Measurements from ENCODE around the gene ARHGAP24. TPM values are rescaled to one million over a fixed set of nuclear protein-coding genes. Genes with fewer than 3 reads are reported as not detected.

Gene ARHGAP24
- total and polyA plus RNA-seq, 12 donors, result 6.7 to 35.5 (median 23.9) TPM

- H3K27me3 ChIP-seq, result no peaks in the 10 kb centered on the region
- WGBS, 2 donors, result 38 to 41% methylated on average over 3 of the region's 3 CpGs
- H3K36me3 ChIP-seq, result no peaks in the 10 kb centered on the region
- no peaks in the 10 kb centered on the region for H3K9me3 ChIP-seq
- H3K27ac ChIP-seq, result no peak overlapping the region
- ATAC-seq (peak; percentile 59 to 87 (median 80)), DNase-seq (peak in 1 of 2 donors; percentile 62)
- TF ChIP-seq, protein P1, sequence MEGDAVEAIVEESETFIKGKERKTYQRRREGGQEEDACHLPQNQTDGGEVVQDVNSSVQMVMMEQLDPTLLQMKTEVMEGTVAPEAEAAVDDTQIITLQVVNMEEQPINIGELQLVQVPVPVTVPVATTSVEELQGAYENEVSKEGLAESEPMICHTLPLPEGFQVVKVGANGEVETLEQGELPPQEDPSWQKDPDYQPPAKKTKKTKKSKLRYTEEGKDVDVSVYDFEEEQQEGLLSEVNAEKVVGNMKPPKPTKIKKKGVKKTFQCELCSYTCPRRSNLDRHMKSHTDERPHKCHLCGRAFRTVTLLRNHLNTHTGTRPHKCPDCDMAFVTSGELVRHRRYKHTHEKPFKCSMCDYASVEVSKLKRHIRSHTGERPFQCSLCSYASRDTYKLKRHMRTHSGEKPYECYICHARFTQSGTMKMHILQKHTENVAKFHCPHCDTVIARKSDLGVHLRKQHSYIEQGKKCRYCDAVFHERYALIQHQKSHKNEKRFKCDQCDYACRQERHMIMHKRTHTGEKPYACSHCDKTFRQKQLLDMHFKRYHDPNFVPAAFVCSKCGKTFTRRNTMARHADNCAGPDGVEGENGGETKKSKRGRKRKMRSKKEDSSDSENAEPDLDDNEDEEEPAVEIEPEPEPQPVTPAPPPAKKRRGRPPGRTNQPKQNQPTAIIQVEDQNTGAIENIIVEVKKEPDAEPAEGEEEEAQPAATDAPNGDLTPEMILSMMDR (IDR thresholded peaks at IDR 0.05), result peak; percentile 82 to 93 (median 88)
- H3K4me3 ChIP-seq, result no peak overlapping the region
- intact Hi-C loops (cut with DNase I), result loop anchor here in 9 of 10 donors (1.0 to 10.0 kb wide), 20 partner anchors 93 to 666 kb away; partner anchors contain the start of gene ARHGAP24 (in 2 of the 9)
- H3K4me1 ChIP-seq, result peaks cover 0 to 34% (median 5%) of the 10 kb centered on the region in 9 donors
Measured at GRCh38 chr4:85747882-85748491, 273.0 kb downstream of the ARHGAP24 start.

DNA sequence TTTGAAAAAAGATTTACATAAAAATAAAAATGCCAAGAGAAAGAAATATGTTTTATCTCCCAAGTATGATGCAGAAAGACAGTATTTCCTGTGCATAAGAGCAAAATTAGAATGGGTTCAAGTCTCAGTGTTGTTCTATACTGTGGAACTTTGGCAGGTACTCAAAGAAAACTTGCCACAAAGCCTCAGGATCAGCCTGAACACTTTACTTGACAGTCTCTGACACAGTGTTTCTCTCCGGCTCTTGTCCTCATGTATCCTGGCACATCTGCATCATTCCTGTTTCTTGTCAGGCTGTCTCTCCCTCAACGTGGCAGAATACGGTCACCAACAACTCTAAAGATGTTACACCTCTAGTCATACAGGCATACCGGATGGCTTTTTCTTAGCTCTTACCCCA, 273.7 kb downstream of the ARHGAP24 start:
- H3K9me3 ChIP-seq, result no peaks in the 10 kb centered on the region
- DNase-seq (no peak), ATAC-seq (peak; percentile 18 to 88 (median 74))
- no peaks in the 10 kb centered on the region for H3K27me3 ChIP-seq
- WGBS, 2 donors, result 42 to 49% methylated on average over 4 of the region's 4 CpGs
- intact Hi-C loops (cut with DNase I), result loop anchor here in 9 of 10 donors (1.0 to 10.0 kb wide), 20 partner anchors 94 to 666 kb away; partner anchors contain the start of gene ARHGAP24 (in 2 of the 9)
- no peaks in the 10 kb centered on the region for H3K36me3 ChIP-seq
- H3K4me3 ChIP-seq, result no peak overlapping the region
- TF ChIP-seq, protein P1 (IDR thresholded peaks at IDR 0.05), result no peak
- H3K4me1 ChIP-seq, result peaks cover 0 to 33% (median 5%) of the 10 kb centered on the region in 9 donors
- H3K27ac ChIP-seq, result no peak overlapping the region

GRCh38 chr4:85751866-85752265, 276.9 kb downstream of the ARHGAP24 start:
- H3K36me3 ChIP-seq, result no peaks in the 10 kb centered on the region
- no peak for ATAC-seq
- intact Hi-C loops (cut with DNase I), result loop anchor here in 5 of 10 donors (5.0 to 10.0 kb wide), 4 partner anchors 213 to 293 kb away; no protein-coding TSS in a partner anchor
- no peak overlapping the region for H3K27ac ChIP-seq
- TF ChIP-seq, protein P1 (IDR thresholded peaks at IDR 0.05), result no peak
- no peaks in the 10 kb centered on the region for H3K27me3 ChIP-seq
- WGBS, 2 donors, result 92 to 93% methylated on average over 2 of the region's 2 CpGs
- H3K9me3 ChIP-seq, result no peaks in the 10 kb centered on the region
- H3K4me3 ChIP-seq, result no peak overlapping the region
- peaks cover 0 to 28% (median 10%) of the 10 kb centered on the region in 9 donors for H3K4me1 ChIP-seq
- no peak for DNase-seq

GRCh38 chr4:85755285-85755684, 280.3 kb downstream of the ARHGAP24 start:
- no peak overlapping the region for H3K27ac ChIP-seq
- TF ChIP-seq, protein P1 (IDR thresholded peaks at IDR 0.05), result no peak
- H3K9me3 ChIP-seq, result no peaks in the 10 kb centered on the region
- intact Hi-C loops (cut with DNase I), result loop anchor here in 6 of 10 donors (5.0 to 10.0 kb wide), 5 partner anchors 210 to 290 kb away; no protein-coding TSS in a partner anchor
- no peak overlapping the region for H3K4me3 ChIP-seq
- no peaks in the 10 kb centered on the region for H3K36me3 ChIP-seq
- WGBS, 2 donors, result 80 to 94% methylated on average over 3 to 4 of the region's 4 CpGs
- H3K4me1 ChIP-seq, result peaks cover 0 to 25% (median 9%) of the 10 kb centered on the region in 9 donors
- no peaks in the 10 kb centered on the region for H3K27me3 ChIP-seq
- ATAC-seq (no peak), DNase-seq (no peak)
